Uterus (tissue), 4 donors: ENCODE measurements around the gene TAS2R41. TPM values are rescaled to one million over a fixed set of nuclear protein-coding genes. Genes with fewer than 3 reads are reported as not detected.

ENCODE experiments used
- DNase-seq, 2 donors: peaks; one replicate each; pipeline ENCODE4 v3.0.0-alpha.2; 2019 to 2020
- H3K27ac ChIP-seq, 2 donors: fragments of 200-600 bp; sonication (generic); 1 replicate in 1 of 2; 2 replicates in 1 of 2; pipeline ENCODE4 v1.5.1; 2016 to 2018
- H3K27me3 ChIP-seq, 2 donors: fragments of 200-600 bp; sonication (generic); one replicate each; pipeline ENCODE4 v1.5.1; 2018 to 2019; ENCODE audit warnings: control low read depth in 1 of 2
- H3K36me3 ChIP-seq, 2 donors: fragments of 200-600 bp; sonication (generic); one replicate each; pipeline ENCODE4 v1.5.1; 2019; ENCODE audit warnings: control low read depth in 1 of 2
- H3K4me1 ChIP-seq, 2 donors: fragments of 200-600 bp; sonication (generic); one replicate each; pipeline ENCODE4 v1.5.1; 2018 to 2019; ENCODE audit warnings: control low read depth in 1 of 2
- H3K4me3 ChIP-seq, 2 donors: fragments of 200-600 bp; sonication (generic); 1 replicate in 1 of 2; 2 replicates in 1 of 2; pipeline ENCODE4 v1.5.1; 2018 to 2019; ENCODE audit warnings: mild to moderate bottlenecking in 1 of 2
- H3K9me3 ChIP-seq, 2 donors: fragments of 200-600 bp; sonication (generic); one replicate each; pipeline ENCODE4 v1.5.1; 2019; ENCODE audit warnings: control low read depth in 1 of 2
- CTCF ChIP-seq, 4 experiments: fragments of 200-600 bp in 2 of 4; fragments of 450-650 bp in 2 of 4; sonication (generic) in 2 of 4; IDR thresholded peaks; one replicate each; pipeline ENCODE4 v1.5.1; 2016 to 2019; ENCODE audit warnings: antibody characterized with exemption in 4 of 4, mild to moderate bottlenecking in 2 of 4, moderate library complexity in 1 of 4
- POLR2A ChIP-seq, 2 donors: fragments of 450-650 bp; IDR thresholded peaks; one replicate each; pipeline ENCODE4 v1.6.1; 2016; ENCODE audit warnings: antibody characterized with exemption in 2 of 2, mild to moderate bottlenecking in 1 of 2, moderate library complexity in 1 of 2
- intact Hi-C: fragments of 100-400 bp; cut with DNase I; formaldehyde crosslinking; loops from one replicate; pipeline ENCODE4 v1.15.1; 2023; ENCODE audit warnings: low total_unique reads
- total RNA-seq, 4 donors: library from RNA; depleted of rRNA in 3 of 4; stranded (reverse); fragments of >200 nt in 3 of 4; gene quantifications; one replicate each; pipeline versions ENCODE4 v1.1.0 to v1.2.4, GENCODE V29; 2014 to 2023
- donor health status: DM: yes; HTN: yes; CAD: no.

TAS2R41 gene
- total RNA-seq, 4 donors from 2014 or later = 3.3 TPM; not detected in 3

- Histone ChIP-seq H3K9me3 (no peaks in the 10 kb centered on the region), H3K4me3 (no peak overlapping the region), H3K27me3 (no peaks in the 10 kb centered on the region), H3K4me1 (no peaks in the 10 kb centered on the region), H3K27ac (no peak overlapping the region), H3K36me3 (no peaks in the 10 kb centered on the region)
- intact Hi-C loops = no loop called here
- no peak for DNase-seq
- TF ChIP-seq POLR2A (IDR thresholded peaks at IDR 0.05) = no peak
- no peak for TF ChIP-seq CTCF (IDR thresholded peaks at IDR 0.05)
Measured at GRCh38 chr7:143451122-143451521, 26.6 kb upstream of the TAS2R41 start.

- no peak for DNase-seq
- TF ChIP-seq POLR2A (IDR thresholded peaks at IDR 0.05) (no peak), CTCF (IDR thresholded peaks at IDR 0.05) (no peak)
- H3K9me3 ChIP-seq = no peaks in the 10 kb centered on the region
- no peak overlapping the region for H3K4me3 ChIP-seq
- no peaks in the 10 kb centered on the region for H3K36me3 ChIP-seq
- H3K4me1 ChIP-seq = no peaks in the 10 kb centered on the region
- H3K27ac ChIP-seq = no peak overlapping the region
- no peaks in the 10 kb centered on the region for H3K27me3 ChIP-seq
- intact Hi-C loops = no loop called here
Measured at GRCh38 chr7:143451746-143452145, 25.9 kb upstream of the TAS2R41 start.

GRCh38 chr7:143452495-143452894 is 25.2 kb upstream of the TAS2R41 start:
- Histone ChIP-seq H3K4me1 (no peaks in the 10 kb centered on the region), H3K4me3 (no peak overlapping the region), H3K27me3 (no peaks in the 10 kb centered on the region), H3K9me3 (no peaks in the 10 kb centered on the region), H3K36me3 (no peaks in the 10 kb centered on the region), H3K27ac (no peak overlapping the region)
- intact Hi-C loops = no loop called here
- DNase-seq = no peak
- TF ChIP-seq POLR2A (IDR thresholded peaks at IDR 0.05) (no peak), CTCF (IDR thresholded peaks at IDR 0.05) (no peak)

GRCh38 chr7:143454091-143454680 is 23.5 kb upstream of the TAS2R41 start:
- H3K4me1 ChIP-seq = no peaks in the 10 kb centered on the region
- no peaks in the 10 kb centered on the region for H3K9me3 ChIP-seq
- H3K36me3 ChIP-seq = no peaks in the 10 kb centered on the region
- H3K27me3 ChIP-seq = no peaks in the 10 kb centered on the region
- no peak for DNase-seq
- no peak for TF ChIP-seq POLR2A (IDR thresholded peaks at IDR 0.05)
- no peak overlapping the region for H3K27ac ChIP-seq
- intact Hi-C loops = no loop called here
- no peak overlapping the region for H3K4me3 ChIP-seq

- H3K4me1 ChIP-seq = no peaks in the 10 kb centered on the region
- TF ChIP-seq CTCF (IDR thresholded peaks at IDR 0.05) (no peak), POLR2A (IDR thresholded peaks at IDR 0.05) (no peak)
- H3K27me3 ChIP-seq = no peaks in the 10 kb centered on the region
- intact Hi-C loops = no loop called here
- H3K27ac ChIP-seq = no peak overlapping the region
- no peaks in the 10 kb centered on the region for H3K36me3 ChIP-seq
- H3K4me3 ChIP-seq = no peak overlapping the region
- DNase-seq = no peak
- no peaks in the 10 kb centered on the region for H3K9me3 ChIP-seq
Measured at GRCh38 chr7:143455491-143455890, 22.2 kb upstream of the TAS2R41 start.

- Histone ChIP-seq H3K36me3 (no peaks in the 10 kb centered on the region), H3K27ac (no peak overlapping the region), H3K9me3 (no peaks in the 10 kb centered on the region), H3K27me3 (no peaks in the 10 kb centered on the region), H3K4me3 (no peak overlapping the region), H3K4me1 (no peaks in the 10 kb centered on the region)
- DNase-seq = no peak
- intact Hi-C loops = no loop called here
- TF ChIP-seq CTCF (IDR thresholded peaks at IDR 0.05) (no peak), POLR2A (IDR thresholded peaks at IDR 0.05) (no peak)
Measured at GRCh38 chr7:143455942-143456341, 21.7 kb upstream of the TAS2R41 start.
